Neural cell (in vitro differentiated cells): ENCODE measurements around the gene PKNOX1.
"Not testable (repeated sequence)": the region's sequence is repeated elsewhere in the genome, so short reads cannot be mapped to it uniquely, and the experiment has no call there.

Experiments
- EP300 ChIP-seq: fragments of 450-650 bp; conservative IDR thresholded peaks from 2 replicates; pipeline ENCODE4 v1.6.1; 2014; ENCODE audit warnings: antibody characterized with exemption, mild to moderate bottlenecking, moderate library complexity; ENCODE audit not compliant: poor library complexity, severe bottlenecking
- EZH2 ChIP-seq: fragments of 200-600, 300-800 bp; shearing (Covaris generic), sonication (generic); IDR thresholded peaks from 2 replicates; pipeline ENCODE4 v1.6.1; 2014; ENCODE audit warnings: antibody characterized with exemption, low read length, borderline replicate concordance, mild to moderate bottlenecking; ENCODE audit not compliant: insufficient read depth, poor library complexity, severe bottlenecking
- MXI1 ChIP-seq: fragments of 450-650 bp; conservative IDR thresholded peaks from 2 replicates; pipeline ENCODE4 v1.6.1; 2014; ENCODE audit warnings: antibody characterized with exemption, mild to moderate bottlenecking; ENCODE audit not compliant: poor library complexity, severe bottlenecking
- POLR2AphosphoS5 ChIP-seq: IDR thresholded peaks from 2 replicates; pipeline ENCODE4 v1.6.1; 2012
- TAF1 ChIP-seq: IDR thresholded peaks from 2 replicates; pipeline ENCODE4 v1.6.1; 2012; ENCODE audit warnings: low read depth
- TF ChIP-seq, protein P1 (sequence below): fragments of 450-650 bp; IDR thresholded peaks from 2 replicates; pipeline ENCODE4 v1.5.1; 2014; ENCODE audit warnings: antibody characterized with exemption, mild to moderate bottlenecking, moderate library complexity; ENCODE audit not compliant: poor library complexity, severe bottlenecking
- TF ChIP-seq, protein P2 (sequence below): IDR thresholded peaks from 2 replicates; pipeline ENCODE4 v1.6.1; 2012; ENCODE audit warnings: borderline replicate concordance

DNA sequence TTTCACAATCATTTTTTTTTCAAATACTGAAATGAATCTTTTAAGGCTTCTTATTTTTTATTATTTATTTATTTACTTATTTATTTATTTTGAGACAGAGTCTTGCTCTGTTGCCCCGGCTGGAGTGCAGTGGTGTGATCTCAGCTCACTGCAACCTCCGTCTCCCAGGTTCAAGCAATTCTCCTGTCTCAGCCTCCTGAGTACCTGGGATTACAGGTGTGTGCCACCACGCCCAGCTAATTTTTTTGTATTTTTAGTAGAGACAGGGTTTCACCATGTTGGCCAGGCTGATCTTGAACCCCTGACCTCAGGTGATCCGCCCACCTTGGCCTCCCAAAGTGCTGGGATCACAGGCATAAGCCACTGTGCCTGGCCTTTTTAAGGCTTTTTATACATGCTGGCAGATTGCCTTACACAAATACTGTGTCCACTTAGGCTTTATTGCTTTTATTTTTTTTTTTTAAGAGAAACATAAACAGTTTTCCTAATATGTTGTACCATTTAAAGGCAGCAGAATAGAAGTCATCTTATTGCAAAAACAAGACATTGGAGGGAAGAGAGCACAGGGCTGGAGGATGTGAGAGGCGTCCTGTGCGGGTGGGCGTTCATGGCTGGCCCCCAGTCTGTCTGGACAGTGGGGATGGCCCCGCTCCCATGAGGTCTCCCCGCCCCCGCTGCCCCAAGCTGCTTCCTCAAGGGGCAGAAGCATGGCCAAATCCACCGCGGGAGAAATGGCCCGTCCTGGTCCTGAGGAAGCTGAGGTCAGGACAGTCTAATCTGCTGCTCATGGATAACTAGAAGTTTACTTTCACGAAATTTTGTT is 31.9 kb downstream of the PKNOX1 start:
- TF ChIP-seq EZH2, EP300, POLR2AphosphoS5, MXI1, TAF1: not testable (repeated sequence)
- TF ChIP-seq, protein P1, sequence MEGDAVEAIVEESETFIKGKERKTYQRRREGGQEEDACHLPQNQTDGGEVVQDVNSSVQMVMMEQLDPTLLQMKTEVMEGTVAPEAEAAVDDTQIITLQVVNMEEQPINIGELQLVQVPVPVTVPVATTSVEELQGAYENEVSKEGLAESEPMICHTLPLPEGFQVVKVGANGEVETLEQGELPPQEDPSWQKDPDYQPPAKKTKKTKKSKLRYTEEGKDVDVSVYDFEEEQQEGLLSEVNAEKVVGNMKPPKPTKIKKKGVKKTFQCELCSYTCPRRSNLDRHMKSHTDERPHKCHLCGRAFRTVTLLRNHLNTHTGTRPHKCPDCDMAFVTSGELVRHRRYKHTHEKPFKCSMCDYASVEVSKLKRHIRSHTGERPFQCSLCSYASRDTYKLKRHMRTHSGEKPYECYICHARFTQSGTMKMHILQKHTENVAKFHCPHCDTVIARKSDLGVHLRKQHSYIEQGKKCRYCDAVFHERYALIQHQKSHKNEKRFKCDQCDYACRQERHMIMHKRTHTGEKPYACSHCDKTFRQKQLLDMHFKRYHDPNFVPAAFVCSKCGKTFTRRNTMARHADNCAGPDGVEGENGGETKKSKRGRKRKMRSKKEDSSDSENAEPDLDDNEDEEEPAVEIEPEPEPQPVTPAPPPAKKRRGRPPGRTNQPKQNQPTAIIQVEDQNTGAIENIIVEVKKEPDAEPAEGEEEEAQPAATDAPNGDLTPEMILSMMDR = not testable (repeated sequence)
- TF ChIP-seq, protein P2, sequence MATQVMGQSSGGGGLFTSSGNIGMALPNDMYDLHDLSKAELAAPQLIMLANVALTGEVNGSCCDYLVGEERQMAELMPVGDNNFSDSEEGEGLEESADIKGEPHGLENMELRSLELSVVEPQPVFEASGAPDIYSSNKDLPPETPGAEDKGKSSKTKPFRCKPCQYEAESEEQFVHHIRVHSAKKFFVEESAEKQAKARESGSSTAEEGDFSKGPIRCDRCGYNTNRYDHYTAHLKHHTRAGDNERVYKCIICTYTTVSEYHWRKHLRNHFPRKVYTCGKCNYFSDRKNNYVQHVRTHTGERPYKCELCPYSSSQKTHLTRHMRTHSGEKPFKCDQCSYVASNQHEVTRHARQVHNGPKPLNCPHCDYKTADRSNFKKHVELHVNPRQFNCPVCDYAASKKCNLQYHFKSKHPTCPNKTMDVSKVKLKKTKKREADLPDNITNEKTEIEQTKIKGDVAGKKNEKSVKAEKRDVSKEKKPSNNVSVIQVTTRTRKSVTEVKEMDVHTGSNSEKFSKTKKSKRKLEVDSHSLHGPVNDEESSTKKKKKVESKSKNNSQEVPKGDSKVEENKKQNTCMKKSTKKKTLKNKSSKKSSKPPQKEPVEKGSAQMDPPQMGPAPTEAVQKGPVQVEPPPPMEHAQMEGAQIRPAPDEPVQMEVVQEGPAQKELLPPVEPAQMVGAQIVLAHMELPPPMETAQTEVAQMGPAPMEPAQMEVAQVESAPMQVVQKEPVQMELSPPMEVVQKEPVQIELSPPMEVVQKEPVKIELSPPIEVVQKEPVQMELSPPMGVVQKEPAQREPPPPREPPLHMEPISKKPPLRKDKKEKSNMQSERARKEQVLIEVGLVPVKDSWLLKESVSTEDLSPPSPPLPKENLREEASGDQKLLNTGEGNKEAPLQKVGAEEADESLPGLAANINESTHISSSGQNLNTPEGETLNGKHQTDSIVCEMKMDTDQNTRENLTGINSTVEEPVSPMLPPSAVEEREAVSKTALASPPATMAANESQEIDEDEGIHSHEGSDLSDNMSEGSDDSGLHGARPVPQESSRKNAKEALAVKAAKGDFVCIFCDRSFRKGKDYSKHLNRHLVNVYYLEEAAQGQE = not testable (repeated sequence)
